Measurements from ENCODE around the gene ITGAL. TPM values are rescaled to one million over a fixed set of nuclear protein-coding genes. Genes with fewer than 3 reads are reported as not detected.
"Not testable (repeated sequence)": the region's sequence is repeated elsewhere in the genome, so short reads cannot be mapped to it uniquely, and the experiment has no call there.

The ITGAL gene
- total RNA-seq, 1 donor from 2014 or later, result not detected

- DNase-seq (ENCODE audit: low read depth, low spot score), result no peak
Measured at GRCh38 chr16:30457743-30458560, 14.6 kb upstream of the ITGAL start.

- DNase-seq (ENCODE audit: low read depth, low spot score), result no peak
Measured at GRCh38 chr16:30458561-30459394, 13.8 kb upstream of the ITGAL start.

GRCh38 chr16:30459456-30459855, 13.1 kb upstream of the ITGAL start:
- DNase-seq (ENCODE audit: low read depth, low spot score), result no peak

- not testable (repeated sequence) for DNase-seq (ENCODE audit: low read depth, low spot score)
Measured at GRCh38 chr16:30461426-30461825, 11.1 kb upstream of the ITGAL start.

GRCh38 chr16:30464078-30464477, 8.5 kb upstream of the ITGAL start:
- DNase-seq (ENCODE audit: low read depth, low spot score), result no peak

GRCh38 chr16:30470170-30470512, 2.4 kb upstream of the ITGAL start:
- no peak for DNase-seq (ENCODE audit: low read depth, low spot score)

GRCh38 chr16:30470632-30470995, 1.9 kb upstream of the ITGAL start:
- DNase-seq (ENCODE audit: low read depth, low spot score), result no peak

- no peak for DNase-seq (ENCODE audit: low read depth, low spot score)
Measured at GRCh38 chr16:30473231-30474073, 910 bp downstream of the ITGAL start.

GRCh38 chr16:30474074-30474452, 1.5 kb downstream of the ITGAL start:
- DNase-seq (ENCODE audit: low read depth, low spot score), result no peak

GRCh38 chr16:30474684-30475083, 2.1 kb downstream of the ITGAL start:
- no peak for DNase-seq (ENCODE audit: low read depth, low spot score)

GRCh38 chr16:30476991-30477390, 4.4 kb downstream of the ITGAL start:
- DNase-seq (ENCODE audit: low read depth, low spot score), result no peak

GRCh38 chr16:30477773-30478172, 5.2 kb downstream of the ITGAL start:
- DNase-seq (ENCODE audit: low read depth, low spot score), result not testable (repeated sequence)

GRCh38 chr16:30478766-30479478, 6.4 kb downstream of the ITGAL start:
- no peak for DNase-seq (ENCODE audit: low read depth, low spot score)

- no peak for DNase-seq (ENCODE audit: low read depth, low spot score)
Measured at GRCh38 chr16:30481381-30481780, 8.8 kb downstream of the ITGAL start.

GRCh38 chr16:30482366-30482765, 9.8 kb downstream of the ITGAL start:
- DNase-seq (ENCODE audit: low read depth, low spot score), result no peak

GRCh38 chr16:30484887-30485286, 12.3 kb downstream of the ITGAL start:
- DNase-seq (ENCODE audit: low read depth, low spot score), result no peak

GRCh38 chr16:30485818-30486436, 13.4 kb downstream of the ITGAL start:
- DNase-seq (ENCODE audit: low read depth, low spot score), result no peak

GRCh38 chr16:30488764-30489605, 16.4 kb downstream of the ITGAL start:
- no peak for DNase-seq (ENCODE audit: low read depth, low spot score)

- DNase-seq (ENCODE audit: low read depth, low spot score), result no peak
Measured at GRCh38 chr16:30490210-30490609, 17.7 kb downstream of the ITGAL start.

- no peak for DNase-seq (ENCODE audit: low read depth, low spot score)
Measured at GRCh38 chr16:30491229-30491628, 18.7 kb downstream of the ITGAL start.

Data from pulmonary artery endothelial cell (primary cell).